IMR-90 (cell line): ENCODE measurements around the gene CRYBA4. TPM values are rescaled to one million over a fixed set of nuclear protein-coding genes. Genes with fewer than 3 reads are reported as not detected.

ENCODE experiments used
- ATAC-seq: fragments of 200-7000 bp; cut with Tn5 transposase; 2 replicates; pipeline ENCODE4 v1.9.1; 2020; ENCODE audit warnings: low read depth, mild to moderate bottlenecking, moderate library complexity
- BruUV-seq: library from RNA; stranded (reverse); fragments of 400-500 nt; replicated peaks from 2 replicates; lab custom pipeline; 2021; lab: Mats Ljungman, UMichigan
- CTCF ChIA-PET: fragments of 300-600 bp; formaldehyde crosslinking; extraction: SDS; loops from one replicate; lab custom pipeline; 2021; ENCODE audit warnings: antibody characterized with exemption; lab: Yijun Ruan, JAX
- POLR2A ChIA-PET: fragments of 300-600 bp; sonication (Branson Sonifier 250); formaldehyde crosslinking; loops from one replicate; lab custom pipeline; 2022; ENCODE audit warnings: antibody characterized with exemption; ENCODE audit not compliant: unreplicated experiment; lab: Charles Lee
- DNase-seq: peaks from one replicate; pipeline ENCODE4 v3.0.0; 2013
- H2AFZ ChIP-seq: replicated peaks from 2 replicates; pipeline ENCODE3; 2013; ENCODE audit warnings: low read length, mild to moderate bottlenecking; ENCODE audit not compliant: poor library complexity
- H2AK5ac ChIP-seq: 2 replicates; pipeline ENCODE4 v1.6.1; 2013; ENCODE audit warnings: low read depth, low read length, inconsistent platforms
- H2AK9ac ChIP-seq: replicated peaks from 2 replicates; pipeline ENCODE3; 2013; ENCODE audit warnings: mild to moderate bottlenecking, low read depth, low read length, moderate library complexity; ENCODE audit not compliant: poor library complexity
- H2BK120ac ChIP-seq: 2 replicates; pipeline ENCODE4 v1.6.1; 2013; ENCODE audit warnings: low read depth, low read length, inconsistent platforms
- H2BK15ac ChIP-seq: 3 replicates; pipeline ENCODE4 v1.6.1; 2013; ENCODE audit warnings: low read depth, low read length, inconsistent platforms
- H2BK20ac ChIP-seq: 2 replicates; pipeline ENCODE4 v1.6.1; 2013; ENCODE audit warnings: low read depth, mild to moderate bottlenecking, inconsistent platforms, low read length, moderate library complexity
- H2BK5ac ChIP-seq: 2 replicates; pipeline ENCODE4 v1.6.1; 2013; ENCODE audit warnings: mild to moderate bottlenecking, low read depth, low read length, inconsistent platforms; ENCODE audit not compliant: poor library complexity, severe bottlenecking
- H3K14ac ChIP-seq: replicated peaks from 2 replicates; pipeline ENCODE4 v1.6.1; 2013; ENCODE audit warnings: low read depth, low read length, inconsistent platforms
- H3K18ac ChIP-seq: 2 replicates; pipeline ENCODE4 v1.6.1; 2013; ENCODE audit warnings: low read depth, low read length, control low read depth
- H3K23ac ChIP-seq: 2 replicates; pipeline ENCODE4 v1.6.1; 2013; ENCODE audit warnings: low read depth, low read length, inconsistent platforms
- H3K27ac ChIP-seq: 2 replicates; pipeline ENCODE4 v1.5.1; 2013; ENCODE audit warnings: mild to moderate bottlenecking, control low read depth, low read length; ENCODE audit not compliant: insufficient read depth
- H3K27me3 ChIP-seq: 2 replicates; pipeline ENCODE4 v1.6.1; 2013; ENCODE audit warnings: low read length; ENCODE audit not compliant: control insufficient read depth, insufficient read depth
- H3K36me3 ChIP-seq: 2 replicates; pipeline ENCODE4 v1.6.1; 2013; ENCODE audit warnings: low read length, mixed read lengths; ENCODE audit not compliant: control insufficient read depth, insufficient read depth
- H3K4ac ChIP-seq: 2 replicates; pipeline ENCODE4 v1.6.1; 2013; ENCODE audit warnings: low read depth, low read length, inconsistent platforms
- H3K4me1 ChIP-seq: 2 replicates; pipeline ENCODE4 v1.6.1; 2013; ENCODE audit warnings: low read length, mixed read lengths; ENCODE audit not compliant: control insufficient read depth, insufficient read depth
- H3K4me2 ChIP-seq: 2 replicates; pipeline ENCODE4 v1.6.1; 2013; ENCODE audit warnings: low read depth, mild to moderate bottlenecking, control low read depth, low read length, moderate library complexity
- H3K4me3 ChIP-seq: 2 replicates; pipeline ENCODE4 v1.5.1; 2013; ENCODE audit warnings: low read depth, mild to moderate bottlenecking, control low read depth, low read length, moderate library complexity; ENCODE audit not compliant: insufficient read depth
- H3K56ac ChIP-seq: 2 replicates; pipeline ENCODE4 v1.6.1; 2013; ENCODE audit warnings: low read length, inconsistent platforms; ENCODE audit not compliant: insufficient read depth; ENCODE audit errors: extremely low read depth
- H3K79me1 ChIP-seq, 2 experiments: 2 replicates each; pipeline ENCODE4 v1.6.1; 2013; ENCODE audit warnings: low read length in 2 of 2, inconsistent platforms in 1 of 2, low read depth in 1 of 2
- H3K9ac ChIP-seq: 2 replicates; pipeline ENCODE4 v1.6.1; 2013; ENCODE audit warnings: low read depth, low read length, control low read depth
- H3K9me1 ChIP-seq: 2 replicates; pipeline ENCODE4 v1.6.1; 2013; ENCODE audit warnings: low read length, inconsistent platforms; ENCODE audit not compliant: insufficient read depth
- H3K9me3 ChIP-seq: 2 replicates; pipeline ENCODE4 v1.6.1; 2013; ENCODE audit warnings: low read length; ENCODE audit not compliant: control insufficient read depth, insufficient read depth
- H4K20me1 ChIP-seq: 2 replicates; pipeline ENCODE4 v1.6.1; 2013; ENCODE audit warnings: low read length, inconsistent platforms; ENCODE audit not compliant: insufficient read depth
- H4K5ac ChIP-seq: 2 replicates; pipeline ENCODE4 v1.6.1; 2013; ENCODE audit warnings: mild to moderate bottlenecking, low read depth, low read length, control low read depth
- H4K8ac ChIP-seq, 2 experiments: 2 replicates each; pipeline ENCODE4 v1.6.1; 2013; ENCODE audit warnings: low read depth in 2 of 2, low read length in 2 of 2, control low read depth in 1 of 2, inconsistent platforms in 1 of 2
- H4K91ac ChIP-seq: 2 replicates; pipeline ENCODE4 v1.6.1; 2013; ENCODE audit warnings: low read depth, low read length, inconsistent platforms; ENCODE audit not compliant: insufficient read depth
- BHLHE40 ChIP-seq: fragments of 150-350 bp; IDR thresholded peaks from 2 replicates; pipeline ENCODE4 v1.6.1; 2016; ENCODE audit warnings: mild to moderate bottlenecking, low read depth, low read length
- CEBPB ChIP-seq: IDR thresholded peaks from 2 replicates; pipeline ENCODE4 v1.6.1; 2012; ENCODE audit warnings: low read depth, low read length, improper control_type of control experiment
- CTCF ChIP-seq: conservative IDR thresholded peaks from 2 replicates; pipeline ENCODE4 v1.5.1; 2012; ENCODE audit warnings: mild to moderate bottlenecking, low read depth, low read length, improper control_type of control experiment
- ELK1 ChIP-seq: fragments of 150-350 bp; IDR thresholded peaks from 2 replicates; pipeline ENCODE4 v1.6.1; 2016; ENCODE audit warnings: low read depth, mild to moderate bottlenecking, low read length, moderate library complexity, borderline replicate concordance
- FOS ChIP-seq: fragments of 150-350 bp; IDR thresholded peaks from 2 replicates; pipeline ENCODE4 v1.6.1; 2016; ENCODE audit warnings: low read depth, low read length
- MAFK ChIP-seq: IDR thresholded peaks from 2 replicates; pipeline ENCODE4 v1.6.1; 2012; ENCODE audit warnings: low read depth, low read length, improper control_type of control experiment
- MAZ ChIP-seq: IDR thresholded peaks from 2 replicates; pipeline ENCODE4 v1.6.1; 2012; ENCODE audit warnings: low read depth, mild to moderate bottlenecking, low read length, improper control_type of control experiment, moderate library complexity, borderline replicate concordance
- MXI1 ChIP-seq: IDR thresholded peaks from 2 replicates; pipeline ENCODE4 v1.6.1; 2012; ENCODE audit warnings: low read depth, mild to moderate bottlenecking, low read length, moderate library complexity, borderline replicate concordance
- POLR2A ChIP-seq: IDR thresholded peaks from 2 replicates; pipeline ENCODE4 v1.6.1; 2012; ENCODE audit warnings: mild to moderate bottlenecking, low read depth, low read length
- RAD21 ChIP-seq: IDR thresholded peaks from 2 replicates; pipeline ENCODE4 v1.6.1; 2012; ENCODE audit warnings: low read length, improper control_type of control experiment
- RCOR1 ChIP-seq: IDR thresholded peaks from 2 replicates; pipeline ENCODE4 v1.6.1; 2012; ENCODE audit warnings: mild to moderate bottlenecking, low read length, improper control_type of control experiment; ENCODE audit not compliant: insufficient replicate concordance
- RFX5 ChIP-seq: IDR thresholded peaks from 2 replicates; pipeline ENCODE4 v1.8.0; 2012; ENCODE audit warnings: low read depth, mild to moderate bottlenecking, low read length, moderate library complexity
- SMC3 ChIP-seq: fragments of 150-350 bp; IDR thresholded peaks from 2 replicates; pipeline ENCODE4 v1.6.1; 2016; ENCODE audit warnings: low read depth, mild to moderate bottlenecking, antibody characterized with exemption, low read length, moderate library complexity
- USF2 ChIP-seq: fragments of 150-350 bp; IDR thresholded peaks from 2 replicates; pipeline ENCODE4 v1.6.1; 2017; ENCODE audit warnings: mild to moderate bottlenecking, antibody characterized with exemption, low read length, low read depth
- WGBS, 2 experiments: methylation state at CpG; one replicate each; pipeline versions ENCODE4 v1.1.5 to v1.1.7; 2013; ENCODE audit warnings: missing lambda C conversion rate in 2 of 2; ENCODE audit not compliant: insufficient read length in 1 of 2; ENCODE audit errors: extremely low coverage in 2 of 2; 5-methylcytosine and 5-hydroxymethylcytosine counted together
- dilution Hi-C: fragments of 300-500 bp; cut with HindIII; formaldehyde crosslinking; loops from one replicate; pipeline ENCODE4 v1.14.3; 2018; ENCODE audit warnings: low sequenced_read_pairs; ENCODE audit not compliant: unreplicated experiment
- in situ Hi-C: fragments of 300-500 bp; cut with MboI; formaldehyde crosslinking; loops from 3 replicates; pipeline ENCODE4 v1.14.3; 2019; ENCODE audit warnings: low sequenced_read_pairs, inconsistent platforms, mixed read lengths
- intact Hi-C: fragments of 100-400 bp; cut with micrococcal nuclease; formaldehyde crosslinking; loops from 2 replicates; pipeline ENCODE4 v1.10.0; 2022
- polyA plus RNA-seq, 3 experiments: library from polyadenylated mRNA; depleted of rRNA; stranded (reverse); fragments of >200 nt; gene quantifications; 2 replicates each; pipeline ENCODE4 v1.2.3, GENCODE V29; 2012; ENCODE audit warnings: low replicate concordance in 1 of 3
- total RNA-seq: library from RNA; depleted of rRNA; stranded (reverse); fragments of >200 nt; gene quantifications from 2 replicates; pipeline ENCODE4 v1.2.3, GENCODE V29; 2012

The CRYBA4 gene
- total and polyA plus RNA-seq, 2 of the 4 experiments (the other 2 are of a cell fraction) = not detected

GRCh38 chr22:26581633-26582168, 40.1 kb upstream of the CRYBA4 start:
- Histone ChIP-seq H2BK15ac (no peak overlapping the region), H4K91ac (no peak overlapping the region), H3K4ac (no peak overlapping the region), H3K79me1 (peaks cover 31 to 87% of the 10 kb centered on the region in 2 experiments), H2AFZ (no peak overlapping the region), H2BK20ac (no peak overlapping the region), H3K36me3 (no peaks in the 10 kb centered on the region; the same call in 1 of the 2 replicates), H3K4me3 (no peak overlapping the region), H2AK9ac (no peak overlapping the region), H3K18ac (no peak overlapping the region), H3K9ac (no peak overlapping the region), H3K27ac (no peak overlapping the region), H3K4me1 (peaks cover 8% of the 10 kb centered on the region), H3K23ac (no peak overlapping the region), H3K27me3 (no peaks in the 10 kb centered on the region), H2AK5ac (no peak overlapping the region), H2BK5ac (no peak overlapping the region), H3K14ac (no peak overlapping the region), H3K9me1 (peaks cover 29% of the 10 kb centered on the region), H2BK120ac (no peak overlapping the region), H4K5ac (no peak overlapping the region), H4K8ac (no peak overlapping the region), H3K56ac (no peak overlapping the region), H4K20me1 (peaks cover 42% of the 10 kb centered on the region; the same call in 1 of the 2 replicates), H3K4me2 (no peak overlapping the region), H3K9me3 (no peaks in the 10 kb centered on the region)
- TF ChIP-seq ELK1 = no peak
- no peak for TF ChIP-seq MAFK
- TF ChIP-seq RAD21 = no peak
- no peak for TF ChIP-seq CTCF
- no peak for TF ChIP-seq USF2
- TF ChIP-seq BHLHE40 = no peak
- TF ChIP-seq MXI1 = no peak
- TF ChIP-seq FOS = no peak
- no peak for TF ChIP-seq SMC3
- TF ChIP-seq RCOR1 = no peak
- TF ChIP-seq MAZ = no peak
- no peak for TF ChIP-seq CEBPB
- no peak for TF ChIP-seq RFX5
- TF ChIP-seq POLR2A = no peak
- POLR2A ChIA-PET = interaction anchor here (0.6 kb wide), 1 partner anchor 902 kb away, joined by 4 read pairs; no protein-coding TSS in a partner anchor
- dilution Hi-C loops = no loop called here
- DNase-seq (no peak), ATAC-seq (no peak)
- intact Hi-C loops = no loop called here
- in situ Hi-C loops = no loop called here
- no CpG with 5 or more reads among the region's 8 CpGs for WGBS, 2 experiments
- CTCF ChIA-PET = interaction anchor here (0.6 kb wide), 1 partner anchor 53 kb away, joined by 3 read pairs; no protein-coding TSS in a partner anchor
- BruUV-seq = no TSS peak
